HG03457 (cell line): ENCODE data around the gene SORCS2.
"Not testable (repeated sequence)": the region's sequence is repeated elsewhere in the genome, so short reads cannot be mapped to it uniquely, and the experiment has no call there.

ENCODE experiments used
- ATAC-seq: cut with Tn5 transposase; IDR thresholded peaks from one replicate; pipeline ENCODE4 v1.9.1; 2021; ENCODE audit warnings: moderate number of reproducible peaks; ENCODE audit not compliant: unreplicated experiment

The SORCS2 gene

DNA sequence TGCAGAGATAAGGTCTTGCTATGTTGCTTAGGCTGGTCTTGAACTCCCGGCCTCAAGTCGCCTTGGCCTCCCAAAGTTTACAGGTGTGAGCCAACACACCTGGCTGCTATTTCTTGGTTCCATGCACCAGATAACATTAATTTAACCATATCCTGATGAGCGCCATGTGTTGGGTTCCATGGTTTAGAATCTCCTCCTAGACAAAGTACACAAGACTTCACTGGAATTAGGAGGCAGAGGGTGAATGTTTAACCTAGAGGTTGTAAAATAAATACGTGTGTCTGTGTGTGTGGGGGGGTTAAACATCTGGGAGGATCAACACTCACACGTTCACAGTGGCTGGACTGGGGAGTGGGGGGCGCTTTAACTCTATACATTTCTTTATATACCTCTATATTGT lies 32.4 kb upstream of the SORCS2 start:
- ATAC-seq = no peak

DNA sequence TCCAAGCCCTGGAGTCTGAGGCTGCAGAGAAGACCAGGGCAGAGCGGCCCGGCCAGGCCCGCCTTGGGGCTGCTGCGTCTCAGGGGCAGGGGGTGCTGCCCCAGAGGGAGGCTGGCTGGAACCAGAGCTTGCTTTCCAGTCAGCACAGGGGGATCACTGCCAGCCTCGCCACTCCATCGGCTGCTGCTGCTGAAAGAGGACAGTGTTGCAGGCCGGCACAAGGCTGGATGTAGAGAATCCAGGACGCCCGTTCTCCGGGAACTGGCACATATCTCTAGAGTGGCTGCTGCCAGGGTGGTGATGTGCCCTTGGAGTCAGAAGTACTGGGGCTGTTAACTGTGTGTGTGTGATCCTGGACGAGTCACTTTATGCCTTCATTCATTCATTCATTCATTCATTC lies 31.9 kb upstream of the SORCS2 start:
- no peak for ATAC-seq

DNA sequence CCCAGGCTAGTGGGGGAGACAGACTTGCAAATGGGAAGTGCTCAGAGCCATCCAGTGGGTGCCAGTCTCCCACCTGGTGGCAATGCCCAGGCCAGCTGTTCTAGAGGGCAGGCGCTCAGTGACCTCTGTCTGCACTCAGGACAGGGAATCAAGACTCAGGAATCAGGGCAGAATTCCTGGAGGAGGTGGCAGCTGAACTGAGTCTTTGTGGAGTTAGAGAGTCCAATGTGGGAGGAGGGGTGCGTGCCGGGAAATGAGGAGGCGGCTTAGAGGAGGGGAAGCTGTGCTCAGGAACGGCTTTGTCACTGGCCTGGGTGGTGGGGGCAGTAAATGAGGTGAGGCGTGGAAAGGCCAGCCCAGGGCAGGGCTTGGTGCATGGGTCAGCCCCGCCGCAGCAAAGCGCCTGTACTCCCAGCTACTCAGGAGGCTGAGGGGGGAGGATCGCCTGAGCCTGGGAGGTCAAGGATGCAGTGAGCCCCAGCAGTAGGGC lies 31.3 kb upstream of the SORCS2 start:
- no peak for ATAC-seq

DNA sequence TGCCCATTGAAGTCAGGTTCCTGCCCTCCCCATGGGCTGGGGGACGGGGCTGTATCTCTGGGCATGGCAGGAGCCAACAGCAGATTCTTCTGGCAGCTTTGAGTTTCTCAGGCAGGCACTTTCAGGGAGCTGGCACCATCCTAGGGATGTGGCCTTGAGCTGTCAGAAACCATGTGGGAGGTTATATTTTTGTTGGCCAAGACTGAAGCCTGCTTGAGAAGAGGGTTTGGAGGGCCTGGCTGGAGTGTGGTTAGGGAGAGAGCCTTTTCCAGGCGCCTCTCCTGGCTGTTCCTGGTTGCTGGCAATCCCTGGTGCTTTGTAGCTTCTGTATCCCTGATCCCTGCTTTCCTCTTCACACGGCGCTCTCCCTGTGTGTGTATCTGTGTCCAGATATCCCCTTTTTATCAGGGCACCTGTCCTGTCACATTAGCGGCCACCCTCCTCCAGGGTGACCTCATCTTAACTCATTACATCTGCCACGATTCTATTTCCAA lies 30.6 kb upstream of the SORCS2 start:
- ATAC-seq = no peak

DNA sequence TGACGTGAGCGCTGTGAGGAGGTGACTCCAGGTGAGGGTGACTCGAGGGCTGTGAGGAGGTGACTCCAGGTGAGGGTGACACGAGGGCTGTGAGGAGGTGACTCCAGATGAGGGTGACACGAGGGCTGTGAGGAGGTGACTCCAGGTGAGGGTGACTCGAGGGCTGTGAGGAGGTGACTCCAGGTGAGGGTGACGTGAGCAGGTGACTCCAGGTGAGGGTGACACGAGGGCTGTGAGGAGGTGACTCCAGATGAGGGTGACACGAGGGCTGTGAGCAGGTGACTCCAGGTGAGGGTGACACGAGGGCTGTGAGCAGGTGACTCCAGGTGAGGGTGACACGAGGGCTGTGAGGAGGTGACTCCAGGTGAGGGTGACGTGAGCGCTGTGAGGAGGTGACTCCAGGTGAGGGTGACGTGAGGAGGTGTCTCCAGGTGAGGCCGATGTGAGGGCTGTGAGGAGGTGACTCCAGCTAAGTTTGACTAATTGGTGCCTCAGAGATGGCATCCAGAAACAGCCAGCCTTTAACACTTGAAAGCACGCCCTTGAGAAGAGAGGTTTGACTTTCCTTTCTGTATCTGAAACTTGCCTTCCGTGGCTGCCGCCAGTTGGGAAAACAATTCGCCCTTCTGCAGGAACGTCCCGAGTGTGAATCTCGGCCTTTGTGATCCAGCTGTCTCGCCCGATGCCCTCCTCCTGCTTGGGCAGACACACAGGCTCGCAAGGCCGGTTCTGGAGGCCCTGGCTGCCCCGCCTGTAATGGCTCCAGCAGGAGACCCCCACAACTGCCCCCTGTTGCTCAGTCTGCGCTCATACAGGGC lies 27.1 kb upstream of the SORCS2 start:
- not testable (repeated sequence) for ATAC-seq

DNA sequence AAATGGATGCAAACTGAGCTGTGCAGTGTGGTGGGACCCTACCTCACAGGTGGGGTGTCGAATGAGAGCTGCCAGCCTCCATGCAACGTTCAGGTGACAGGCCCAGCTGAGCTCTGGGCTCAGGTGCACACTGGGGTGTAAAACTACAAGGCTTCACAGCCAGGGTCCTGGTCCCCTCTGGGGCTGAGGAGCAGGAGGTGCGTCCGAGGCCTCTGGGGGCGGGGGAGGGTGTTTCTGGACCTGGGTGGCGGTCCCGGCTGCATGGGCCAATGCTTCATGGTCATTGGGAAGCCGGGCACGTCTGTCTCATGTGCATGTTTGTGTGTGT lies 26.5 kb upstream of the SORCS2 start:
- no peak for ATAC-seq

DNA sequence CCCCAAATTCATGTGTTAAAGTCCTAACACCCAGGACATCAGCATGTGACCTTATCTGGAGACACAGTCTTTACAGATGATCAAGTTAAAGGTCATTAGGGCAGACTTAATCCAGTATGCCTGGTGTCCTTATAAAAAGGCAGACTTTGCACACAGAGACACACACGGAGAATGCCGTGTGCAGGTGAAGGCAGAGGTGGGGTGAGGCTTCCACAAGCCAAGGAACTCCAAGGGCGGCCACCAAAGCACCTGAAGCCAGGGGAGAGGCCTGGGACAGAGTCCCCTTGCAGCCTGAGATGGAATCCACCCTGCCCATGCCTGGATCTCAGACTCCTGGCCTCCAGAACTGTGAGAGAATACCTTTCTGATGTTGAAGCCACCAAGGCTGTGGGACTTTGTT lies 26.1 kb upstream of the SORCS2 start:
- ATAC-seq = no peak

DNA sequence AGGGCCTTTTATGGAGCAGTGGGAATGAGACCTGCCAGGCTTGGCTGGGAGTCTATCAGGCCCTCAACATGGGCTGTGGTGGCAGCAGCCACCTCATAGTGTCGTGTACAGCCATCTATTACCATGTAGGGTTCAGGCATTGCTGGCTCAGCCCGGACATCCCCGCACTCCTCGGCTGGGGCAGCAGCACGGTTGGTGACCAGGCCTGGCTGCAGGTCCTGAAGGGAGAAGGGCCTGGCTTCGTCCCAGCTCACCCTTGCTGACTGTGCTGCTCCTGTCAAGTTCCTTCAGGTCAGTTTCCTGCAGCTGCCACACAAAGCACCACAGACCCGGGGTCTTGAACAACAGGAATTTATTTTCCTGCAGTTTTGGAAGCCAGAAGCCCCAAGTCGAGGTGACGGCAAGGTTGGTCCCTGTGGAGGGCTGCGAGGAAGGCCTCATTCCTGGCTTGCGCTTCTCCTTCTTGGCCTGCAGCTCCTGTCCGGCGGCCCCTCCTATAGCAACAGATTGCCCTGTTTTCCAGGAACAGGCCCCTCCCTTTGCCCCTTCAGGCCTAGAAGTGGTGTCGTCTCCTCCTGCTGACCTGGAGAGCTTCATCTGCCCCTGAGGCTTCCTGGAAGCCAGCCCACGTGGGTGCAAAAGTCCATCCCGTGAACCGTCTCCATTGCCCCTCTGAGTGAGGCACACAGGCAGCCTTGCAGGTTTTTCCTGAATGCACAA lies 25.2 kb upstream of the SORCS2 start:
- no peak for ATAC-seq

DNA sequence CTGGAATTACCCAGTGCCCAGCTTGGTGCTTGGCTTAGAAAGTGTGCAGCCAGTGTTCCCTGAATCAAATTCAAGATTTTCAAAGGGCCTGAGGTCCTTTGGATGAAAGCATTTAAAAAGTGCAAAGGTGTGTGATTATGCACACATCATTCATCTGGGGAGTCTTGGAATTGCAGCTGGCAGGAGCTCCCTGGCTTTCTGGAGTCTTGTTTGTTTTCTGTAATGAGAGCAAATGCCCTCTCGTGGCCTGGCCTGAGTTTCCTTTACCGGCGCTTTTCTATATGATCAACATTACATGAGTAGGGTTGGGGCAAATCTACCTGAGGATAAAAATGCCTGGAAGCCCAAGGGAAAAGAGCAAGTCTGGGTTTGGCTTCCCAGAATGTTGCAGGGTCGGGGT lies 24.6 kb upstream of the SORCS2 start:
- no peak for ATAC-seq

DNA sequence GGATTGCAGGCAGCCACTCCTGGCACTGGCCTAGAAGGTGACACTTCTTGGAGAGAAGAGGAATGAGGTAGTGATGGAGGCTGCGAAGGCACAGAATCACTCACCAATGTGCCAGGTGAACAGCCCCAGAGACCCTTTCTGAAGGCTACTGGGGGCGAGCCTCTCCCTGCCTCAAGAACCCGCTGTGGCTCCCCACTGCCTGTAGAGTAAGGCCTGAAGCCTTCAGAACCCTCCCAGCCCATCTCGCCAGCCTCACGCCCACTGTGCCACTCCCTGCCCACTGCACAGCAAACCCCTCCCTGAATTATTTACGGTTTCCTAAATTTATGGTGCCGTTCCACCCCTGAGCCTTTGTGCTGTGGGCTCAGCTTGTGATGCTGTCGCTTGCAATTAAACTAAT lies 24.2 kb upstream of the SORCS2 start:
- no peak for ATAC-seq

DNA sequence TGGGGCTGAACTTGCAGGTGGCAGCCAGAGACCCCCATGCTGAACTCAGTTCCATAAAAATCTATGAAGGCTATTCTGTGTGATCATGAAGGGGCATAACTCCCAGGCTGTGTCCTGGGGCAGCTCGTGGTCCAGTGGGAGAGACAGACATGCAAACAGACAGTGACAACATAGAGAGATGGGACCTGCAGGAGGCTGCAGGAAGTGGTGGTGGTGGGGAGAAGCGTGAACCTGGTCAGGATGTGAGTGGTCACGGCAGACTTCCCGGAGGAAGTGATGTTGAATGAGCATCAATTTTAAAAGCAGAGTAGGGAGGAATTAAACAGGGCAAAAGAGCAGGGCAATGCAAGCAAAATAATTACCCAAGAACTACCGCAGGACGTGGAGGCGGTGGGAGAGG lies 23.2 kb upstream of the SORCS2 start:
- no peak for ATAC-seq

DNA sequence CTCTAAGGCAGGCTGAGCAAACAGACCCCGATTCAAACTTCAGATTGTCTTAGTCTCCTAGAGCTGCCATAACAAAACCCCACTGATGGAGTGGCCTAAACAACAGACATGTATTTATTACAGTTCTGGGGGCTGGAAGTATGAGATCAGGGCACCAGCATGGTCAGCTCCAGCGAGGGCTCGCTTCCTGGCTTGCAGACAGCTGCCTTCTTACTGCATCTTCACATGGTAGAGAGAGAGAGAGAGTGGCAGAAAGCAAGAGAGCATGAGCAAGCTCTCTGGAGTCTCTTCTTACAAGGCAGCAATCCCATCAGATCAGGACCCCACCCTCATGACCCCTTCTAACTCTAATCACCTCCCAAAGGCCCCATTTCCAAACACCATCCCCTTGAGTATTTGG lies 22.3 kb upstream of the SORCS2 start:
- ATAC-seq = no peak

DNA sequence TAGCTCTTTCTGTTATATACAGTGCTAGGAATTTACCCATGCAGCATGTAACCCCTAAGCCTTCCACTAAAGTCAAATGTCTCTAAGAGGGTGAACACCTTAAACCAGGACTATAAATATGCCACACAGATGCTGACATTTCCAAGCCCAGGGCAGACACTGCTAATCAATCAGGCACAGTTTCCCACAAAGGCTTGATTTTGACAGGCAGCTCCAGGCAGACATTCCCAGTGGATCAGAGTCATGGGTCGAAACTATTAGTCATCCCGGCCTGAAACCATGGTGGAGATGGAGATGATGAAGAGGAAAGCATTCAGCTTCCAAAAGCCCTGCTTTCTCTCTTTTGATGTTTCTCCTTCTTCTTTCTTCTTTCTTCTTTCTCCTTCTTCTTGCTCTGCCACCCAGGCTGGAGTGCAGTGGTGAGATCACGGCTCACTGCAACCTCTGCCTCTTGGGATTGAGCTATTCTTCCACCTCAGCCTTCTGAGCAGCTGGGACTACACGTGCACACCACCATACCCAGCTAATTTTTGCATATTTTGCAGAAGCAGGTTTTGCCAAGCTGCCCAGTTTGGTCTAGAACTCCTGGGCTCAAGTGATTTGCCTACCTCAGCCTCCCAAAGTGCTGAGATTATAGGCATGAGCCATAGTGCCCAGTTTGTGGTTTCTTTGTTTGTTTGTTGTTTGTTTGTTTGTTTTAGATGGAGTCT lies 21.0 kb upstream of the SORCS2 start:
- no peak for ATAC-seq

DNA sequence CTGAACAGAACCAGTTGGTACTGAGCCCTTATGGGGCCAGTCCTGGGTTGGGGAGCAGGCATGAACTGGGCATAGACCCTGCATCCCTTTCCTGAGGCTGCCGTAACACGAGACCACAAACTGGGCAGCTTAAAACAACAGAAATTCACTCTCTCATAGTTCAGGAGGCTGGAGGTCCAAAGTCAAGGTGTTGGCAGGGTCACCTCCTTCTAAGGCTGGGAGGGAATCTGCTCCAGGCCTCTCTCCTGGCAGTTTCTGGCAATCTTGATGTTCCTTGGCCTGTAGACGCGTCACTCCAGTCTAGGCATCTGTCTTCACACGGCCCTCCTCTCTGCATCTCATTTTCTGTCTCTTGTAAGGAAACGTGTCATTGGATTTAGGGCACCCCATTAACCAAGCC lies 19.8 kb upstream of the SORCS2 start:
- ATAC-seq = no peak

DNA sequence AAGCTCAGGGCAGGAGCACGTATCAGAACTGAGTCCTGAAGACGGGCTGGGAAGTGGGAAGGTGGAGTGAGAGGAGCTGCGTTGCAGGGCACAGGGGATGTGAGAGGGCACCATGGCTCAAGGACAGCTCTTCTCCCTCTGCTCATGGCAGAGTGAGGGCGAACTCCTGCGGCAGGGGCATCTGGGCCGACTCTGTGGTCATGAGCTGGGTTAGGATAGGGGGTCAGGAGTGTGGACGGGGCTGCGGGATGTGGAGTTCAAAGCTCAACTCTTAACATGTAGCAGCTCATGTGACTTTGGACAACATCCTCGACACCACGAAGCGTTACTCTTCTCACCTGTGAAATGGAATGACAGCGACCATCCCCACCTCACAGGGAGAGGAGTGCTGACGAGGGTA lies 19.4 kb upstream of the SORCS2 start:
- no peak for ATAC-seq

DNA sequence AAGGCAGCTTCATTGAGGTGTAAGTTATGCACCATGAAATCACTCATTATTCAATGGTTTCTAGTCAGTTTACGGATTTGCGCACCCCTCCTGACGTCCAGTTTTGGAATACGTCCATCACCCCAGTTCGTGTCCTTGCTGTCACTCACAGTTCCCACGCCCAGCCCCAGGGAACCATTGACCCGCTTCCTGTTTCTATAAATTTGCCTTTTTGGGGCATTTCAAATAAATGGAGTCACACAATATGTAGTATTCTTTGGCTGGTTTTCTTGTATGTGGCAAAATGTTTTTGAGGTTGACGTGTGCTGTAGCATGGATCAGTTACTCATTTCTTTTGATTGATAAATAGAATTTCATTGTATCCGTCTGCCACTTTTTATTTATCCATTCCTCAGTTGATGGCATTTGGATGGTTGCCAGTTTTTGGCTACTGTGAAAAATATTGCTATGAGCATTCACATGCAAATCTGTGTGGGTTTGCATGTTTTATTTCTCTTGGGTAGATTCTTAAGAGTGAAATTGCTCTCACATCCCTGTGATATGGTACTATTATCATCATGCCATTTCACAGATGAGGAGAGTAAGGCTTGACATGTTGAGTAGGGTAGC lies 18.4 kb upstream of the SORCS2 start:
- no peak for ATAC-seq

DNA sequence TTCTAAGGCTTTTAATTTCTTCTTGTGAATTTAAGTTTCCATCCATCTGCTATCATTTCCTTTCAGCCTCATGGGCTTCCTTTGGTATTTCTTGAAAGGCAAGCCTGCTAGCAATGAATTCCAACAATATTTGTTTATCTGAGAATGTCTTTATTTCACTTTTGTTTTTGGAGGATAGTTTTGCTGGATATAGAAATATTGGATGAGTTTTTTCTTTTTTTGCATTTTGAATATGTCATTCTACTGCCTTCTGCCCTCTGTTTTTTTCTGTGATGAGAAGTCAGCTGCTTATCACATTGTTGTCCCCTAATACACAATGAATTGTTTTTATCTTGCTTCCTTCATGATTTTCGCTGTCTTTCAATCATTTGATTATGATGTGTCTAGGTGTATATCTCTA lies 13.2 kb upstream of the SORCS2 start:
- ATAC-seq = no peak

DNA sequence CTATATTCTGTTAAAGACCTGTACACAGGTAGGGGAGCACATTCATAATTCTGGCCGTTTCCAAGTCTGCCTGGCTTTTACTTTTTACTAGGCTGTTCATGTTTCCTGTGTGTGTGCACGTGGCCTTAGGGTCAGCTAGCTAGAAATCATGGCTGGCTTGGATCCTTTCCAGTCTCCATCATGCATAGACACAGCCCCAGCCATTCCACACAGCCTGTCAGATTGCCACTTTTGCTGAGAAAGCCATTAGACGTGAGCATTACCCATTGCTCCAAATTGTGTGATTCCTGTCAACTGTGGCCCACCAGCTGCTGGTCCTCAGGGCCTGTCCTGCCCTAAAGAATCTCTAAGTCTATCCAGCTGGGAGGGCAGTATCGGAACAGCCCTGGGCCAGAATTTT lies 11.4 kb upstream of the SORCS2 start:
- no peak for ATAC-seq

DNA sequence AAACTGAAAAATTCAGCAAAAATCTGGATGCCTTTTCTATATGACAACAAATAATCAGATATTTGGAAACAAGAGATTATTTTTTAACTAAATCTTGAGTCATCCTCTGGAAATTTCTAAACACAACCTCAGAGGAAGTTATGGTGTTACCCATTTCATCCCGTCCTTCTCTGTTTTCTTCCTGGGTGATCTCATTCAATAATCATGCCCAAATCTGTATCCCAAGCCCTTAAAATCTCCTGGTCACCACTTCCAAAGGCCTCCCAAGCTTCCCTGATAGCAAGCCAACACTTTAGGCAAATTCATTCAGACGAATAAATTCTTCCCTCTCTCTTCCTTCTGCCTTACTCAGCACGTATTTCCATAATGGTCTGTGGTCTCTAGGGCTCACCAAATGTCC lies 9.7 kb upstream of the SORCS2 start:
- ATAC-seq = no peak

DNA sequence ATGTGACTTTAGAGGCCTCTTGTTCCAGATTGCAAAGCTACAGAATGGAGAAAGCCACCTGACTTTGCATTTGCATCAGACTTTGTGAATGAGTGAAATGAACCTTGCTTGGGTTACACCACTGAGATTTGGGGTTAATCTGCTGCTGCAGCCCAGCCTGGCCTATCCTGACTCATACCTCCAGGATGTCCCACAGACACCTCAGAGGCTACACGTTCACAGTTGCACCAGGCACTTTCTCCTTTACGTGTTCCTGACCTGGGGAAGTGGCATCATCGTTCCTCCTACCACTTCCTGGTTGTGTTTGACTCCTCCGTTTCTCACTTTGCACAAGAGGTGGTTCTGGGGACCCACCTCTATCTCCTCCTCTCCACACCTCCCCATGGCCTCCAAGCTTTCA lies 9.2 kb upstream of the SORCS2 start:
- ATAC-seq = no peak

DNA sequence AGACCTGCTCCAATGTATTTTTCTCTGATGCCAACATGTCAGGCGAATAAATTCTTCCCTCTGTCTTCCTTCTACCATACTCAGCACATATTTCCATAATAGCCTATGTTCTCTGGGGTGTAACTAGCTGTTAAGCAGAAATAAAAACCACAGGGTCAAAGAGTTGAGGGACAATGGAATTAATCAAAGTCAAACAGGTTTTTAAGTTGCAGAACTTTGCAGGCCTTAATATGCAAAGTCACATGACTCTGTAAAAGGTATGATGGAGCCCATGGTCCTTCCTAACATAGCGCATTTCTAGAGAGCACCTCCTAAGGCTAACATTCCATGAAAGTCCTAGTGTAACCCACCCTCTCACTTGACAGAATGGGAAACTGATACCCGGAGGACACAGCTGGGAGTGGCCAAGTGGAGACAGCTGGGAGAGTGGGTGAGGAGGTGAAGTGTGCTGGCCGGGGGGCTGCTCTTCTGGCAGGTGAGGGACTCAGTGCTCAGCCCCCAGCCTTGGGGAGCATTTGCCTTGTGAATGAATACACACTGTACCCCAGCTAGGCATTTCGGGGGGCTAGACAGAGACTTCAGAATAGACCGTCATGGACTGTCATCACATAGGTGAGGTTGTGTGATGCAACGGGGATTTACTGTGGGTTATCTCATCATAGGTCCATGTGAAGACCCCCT lies 8.4 kb upstream of the SORCS2 start:
- no peak for ATAC-seq
